ENCODE results near the gene NRBF2.
"Not testable (repeated sequence)": the region's sequence is repeated elsewhere in the genome, so short reads cannot be mapped to it uniquely, and the experiment has no call there.

Gene NRBF2

GRCh38 chr10:63094881-63095280, 38.2 kb upstream of the NRBF2 start:
- Histone ChIP-seq H3K27ac (ENCODE audit: low read length) (no peak overlapping the region), H3K4me2 (ENCODE audit: low read depth, low read length) (no peak overlapping the region), H3K4me3 (ENCODE audit: low read length) (no peak overlapping the region), H3K9ac (ENCODE audit: low read length) (no peak overlapping the region), H3K9me3 (replicated peaks; ENCODE audit: insufficient read depth, low read length) (no peaks in the 10 kb centered on the region), H2AFZ (ENCODE audit: low read length) (no peak overlapping the region), H3K9me2 (replicated peaks; ENCODE audit: insufficient read depth, low read length) (no peaks in the 10 kb centered on the region), H3K27me3 (replicated peaks; ENCODE audit: insufficient read depth, low read length) (no peaks in the 10 kb centered on the region), H3K79me2 (ENCODE audit: low read length) (no peaks in the 10 kb centered on the region), H3K36me3 (replicated peaks; ENCODE audit: insufficient read depth, low read length) (no peaks in the 10 kb centered on the region), H4K20me1 (ENCODE audit: insufficient read depth, low read length) (no peaks in the 10 kb centered on the region), H3F3A (ENCODE audit: insufficient read depth, low read length) (no peaks in the 10 kb centered on the region), H3K4me1 (ENCODE audit: low read length) (no peaks in the 10 kb centered on the region)
- TF ChIP-seq EZH2phosphoT487 (IDR thresholded peaks at IDR 0.05; ENCODE audit: low read length) (no peak), CTCF (IDR thresholded peaks at IDR 0.05; ENCODE audit: low read length) (no peak), EZH2 (optimal IDR thresholded peaks at IDR 0.05; ENCODE audit: low read depth, low read length) (no peak)
- no peak for DNase-seq

- H3K9me3 ChIP-seq (replicated peaks; ENCODE audit: insufficient read depth, low read length): no peaks in the 10 kb centered on the region
- TF ChIP-seq EZH2phosphoT487 (IDR thresholded peaks at IDR 0.05; ENCODE audit: low read length): no peak
- TF ChIP-seq EZH2 (optimal IDR thresholded peaks at IDR 0.05; ENCODE audit: low read depth, low read length): no peak
- TF ChIP-seq CTCF (IDR thresholded peaks at IDR 0.05; ENCODE audit: low read length): no peak
- H3K27me3 ChIP-seq (replicated peaks; ENCODE audit: insufficient read depth, low read length): no peaks in the 10 kb centered on the region
- DNase-seq: no peak
- H3K9me2 ChIP-seq (replicated peaks; ENCODE audit: insufficient read depth, low read length): no peaks in the 10 kb centered on the region
- H4K20me1 ChIP-seq (ENCODE audit: insufficient read depth, low read length): no peaks in the 10 kb centered on the region
- no peaks in the 10 kb centered on the region for H3K36me3 ChIP-seq (replicated peaks; ENCODE audit: insufficient read depth, low read length)
- H3K79me2 ChIP-seq (ENCODE audit: low read length): no peaks in the 10 kb centered on the region
- H3K4me1 ChIP-seq (ENCODE audit: low read length): no peaks in the 10 kb centered on the region
- no peak overlapping the region for H3K4me3 ChIP-seq (ENCODE audit: low read length)
- H3K9ac ChIP-seq (ENCODE audit: low read length): no peak overlapping the region
- H3K4me2 ChIP-seq (ENCODE audit: low read depth, low read length): no peak overlapping the region
- H3K27ac ChIP-seq (ENCODE audit: low read length): no peak overlapping the region
- H3F3A ChIP-seq (ENCODE audit: insufficient read depth, low read length): no peaks in the 10 kb centered on the region
- H2AFZ ChIP-seq (ENCODE audit: low read length): no peak overlapping the region
These were observed 33.4 kb upstream of the NRBF2 start for GRCh38 chr10:63099734-63100133.

- H3K27me3 ChIP-seq (replicated peaks; ENCODE audit: insufficient read depth, low read length); H3K4me2 ChIP-seq (ENCODE audit: low read depth, low read length); DNase-seq; H3K36me3 ChIP-seq (replicated peaks; ENCODE audit: insufficient read depth, low read length); H3K27ac ChIP-seq (ENCODE audit: low read length); H3K79me2 ChIP-seq (ENCODE audit: low read length); H3K9ac ChIP-seq (ENCODE audit: low read length); H4K20me1 ChIP-seq (ENCODE audit: insufficient read depth, low read length); H3F3A ChIP-seq (ENCODE audit: insufficient read depth, low read length); H2AFZ ChIP-seq (ENCODE audit: low read length); H3K4me1 ChIP-seq (ENCODE audit: low read length); H3K9me3 ChIP-seq (replicated peaks; ENCODE audit: insufficient read depth, low read length); H3K9me2 ChIP-seq (replicated peaks; ENCODE audit: insufficient read depth, low read length); H3K4me3 ChIP-seq (ENCODE audit: low read length): not testable (repeated sequence)
These were observed 32.0 kb upstream of the NRBF2 start for GRCh38 chr10:63101091-63101490.

GRCh38 chr10:63102279-63102883, 30.7 kb upstream of the NRBF2 start:
- H4K20me1 ChIP-seq (ENCODE audit: insufficient read depth, low read length); H3K79me2 ChIP-seq (ENCODE audit: low read length); DNase-seq; H3K27me3 ChIP-seq (replicated peaks; ENCODE audit: insufficient read depth, low read length); H3K9ac ChIP-seq (ENCODE audit: low read length); H2AFZ ChIP-seq (ENCODE audit: low read length); H3K4me3 ChIP-seq (ENCODE audit: low read length); H3K4me2 ChIP-seq (ENCODE audit: low read depth, low read length); H3F3A ChIP-seq (ENCODE audit: insufficient read depth, low read length); H3K9me2 ChIP-seq (replicated peaks; ENCODE audit: insufficient read depth, low read length); H3K27ac ChIP-seq (ENCODE audit: low read length); H3K9me3 ChIP-seq (replicated peaks; ENCODE audit: insufficient read depth, low read length); H3K4me1 ChIP-seq (ENCODE audit: low read length); H3K36me3 ChIP-seq (replicated peaks; ENCODE audit: insufficient read depth, low read length): not testable (repeated sequence)

GRCh38 chr10:63103178-63103577, 29.9 kb upstream of the NRBF2 start:
- H3K9ac ChIP-seq (ENCODE audit: low read length); H3F3A ChIP-seq (ENCODE audit: insufficient read depth, low read length); H3K9me3 ChIP-seq (replicated peaks; ENCODE audit: insufficient read depth, low read length); H3K27me3 ChIP-seq (replicated peaks; ENCODE audit: insufficient read depth, low read length); H3K9me2 ChIP-seq (replicated peaks; ENCODE audit: insufficient read depth, low read length); H4K20me1 ChIP-seq (ENCODE audit: insufficient read depth, low read length); H2AFZ ChIP-seq (ENCODE audit: low read length); DNase-seq; H3K4me1 ChIP-seq (ENCODE audit: low read length); H3K4me2 ChIP-seq (ENCODE audit: low read depth, low read length); H3K27ac ChIP-seq (ENCODE audit: low read length); H3K36me3 ChIP-seq (replicated peaks; ENCODE audit: insufficient read depth, low read length); H3K4me3 ChIP-seq (ENCODE audit: low read length); H3K79me2 ChIP-seq (ENCODE audit: low read length): not testable (repeated sequence)

Measured in MM.1S (cell line).